PFSK-1 (cell line): ENCODE results near the gene TNKS2.

ENCODE experiments used
- FOXP2 ChIP-seq: optimal IDR thresholded peaks from 2 replicates; pipeline ENCODE3; 2011; ENCODE audit warnings: borderline replicate concordance, control low read depth, inconsistent platforms; ENCODE audit not compliant: insufficient read depth; ENCODE audit errors: extremely low read length, extremely low read depth
- POLR2AphosphoS5 ChIP-seq: IDR thresholded peaks from 2 replicates; pipeline ENCODE4 v1.6.1; 2012; ENCODE audit warnings: low read depth, mild to moderate bottlenecking, control low read depth, low read length, moderate library complexity
- REST ChIP-seq, 2 experiments: IDR thresholded peaks; 2 replicates each; pipeline versions ENCODE4 v1.6.1 to v1.8.0; 2011 to 2012; ENCODE audit warnings: low read depth in 2 of 2, low read length in 2 of 2, control low read depth in 1 of 2, inconsistent platforms in 1 of 2, mild to moderate bottlenecking in 1 of 2, moderate library complexity in 1 of 2; ENCODE audit not compliant: insufficient read depth in 1 of 2
- SIN3A ChIP-seq: IDR thresholded peaks from 2 replicates; pipeline ENCODE4 v1.6.1; 2012; ENCODE audit warnings: mild to moderate bottlenecking, low read length, moderate library complexity, borderline replicate concordance; ENCODE audit not compliant: insufficient read depth
- TAF1 ChIP-seq: IDR thresholded peaks from 2 replicates; pipeline ENCODE4 v1.6.1; 2012; ENCODE audit warnings: low read length, control low read depth, borderline replicate concordance; ENCODE audit not compliant: insufficient read depth

The TNKS2 gene

GRCh38 chr10:91798649-91799611 lies 704 bp downstream of the TNKS2 start:
- TF ChIP-seq REST (IDR thresholded peaks at IDR 0.05; ENCODE audit: insufficient read depth in 1 of 2, low read depth in 2 of 2, low read length in 2 of 2) = no peak
- peak; percentile 13 for TF ChIP-seq FOXP2
- TF ChIP-seq TAF1 = no peak
- no peak for TF ChIP-seq POLR2AphosphoS5
- TF ChIP-seq SIN3A = 0 out of 2 replicates have a peak, but pooled peaks have one; percentile 15

DNA sequence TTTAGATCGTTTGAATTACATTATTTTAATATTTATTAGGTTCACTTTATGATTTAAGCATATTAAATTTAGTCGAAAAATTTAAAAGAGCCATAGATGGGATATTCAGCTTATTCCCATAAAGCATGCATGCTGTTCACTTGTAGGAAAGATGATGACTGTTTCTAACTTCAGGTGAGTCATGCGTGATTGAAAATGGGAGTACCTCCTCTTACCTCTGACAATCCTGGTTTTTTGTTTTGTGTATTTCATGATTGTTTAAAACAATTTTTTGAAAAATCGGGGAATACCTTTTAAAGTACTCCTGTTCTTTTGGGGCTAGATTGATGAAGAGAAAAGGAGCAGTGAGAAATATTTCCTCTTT lies 1.4 kb downstream of the TNKS2 start:
- TF ChIP-seq FOXP2 (no peak), REST (IDR thresholded peaks at IDR 0.05; ENCODE audit: insufficient read depth in 1 of 2, low read depth in 2 of 2, low read length in 2 of 2) (no peak), POLR2AphosphoS5 (no peak), SIN3A (no peak), TAF1 (no peak)

GRCh38 chr10:91800182-91800581 lies 2.0 kb downstream of the TNKS2 start:
- TF ChIP-seq REST (IDR thresholded peaks at IDR 0.05; ENCODE audit: insufficient read depth in 1 of 2, low read depth in 2 of 2, low read length in 2 of 2) (no peak), FOXP2 (no peak), TAF1 (no peak), POLR2AphosphoS5 (no peak), SIN3A (no peak)

DNA sequence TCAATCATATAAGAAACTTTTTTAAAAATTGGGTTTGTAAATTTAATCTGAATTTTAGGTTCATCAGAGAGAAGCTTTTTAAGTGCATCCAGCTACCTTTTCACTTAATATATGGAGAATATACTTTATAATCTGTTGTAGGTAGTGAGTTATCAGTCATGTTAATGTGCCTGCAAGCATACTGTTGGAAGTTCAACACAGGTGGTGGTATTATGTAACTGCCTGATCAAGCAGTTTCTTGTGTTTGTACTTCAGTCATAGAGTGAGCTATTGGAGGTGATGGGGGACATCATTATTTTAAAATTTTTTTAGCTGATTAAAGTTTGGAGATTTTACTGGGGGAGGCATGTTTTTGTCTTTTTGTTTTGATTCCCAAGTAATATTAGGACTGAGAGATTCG lies 2.5 kb downstream of the TNKS2 start:
- TF ChIP-seq REST (IDR thresholded peaks at IDR 0.05; ENCODE audit: insufficient read depth in 1 of 2, low read depth in 2 of 2, low read length in 2 of 2) (no peak), SIN3A (no peak), FOXP2 (no peak), TAF1 (no peak), POLR2AphosphoS5 (no peak)
